GM19395 (cell line): Measurements from ENCODE around the gene SHB.

Experiments used
- ATAC-seq: cut with Tn5 transposase; IDR thresholded peaks from one replicate; pipeline ENCODE4 v1.9.1; 2021; ENCODE audit warnings: mild to moderate bottlenecking, moderate library complexity; ENCODE audit not compliant: unreplicated experiment

SHB gene

GRCh38 chr9:37956423-37956820 lies 112.6 kb downstream of the SHB start:
- ATAC-seq, result no peak

GRCh38 chr9:37955781-37956422 lies 113.1 kb downstream of the SHB start:
- ATAC-seq, result no peak

GRCh38 chr9:37954581-37954981 lies 114.4 kb downstream of the SHB start:
- ATAC-seq, result peak; percentile 60

GRCh38 chr9:37953775-37954437 lies 115.1 kb downstream of the SHB start:
- peak; percentile 86 for ATAC-seq

GRCh38 chr9:37953206-37953774 lies 115.7 kb downstream of the SHB start:
- no peak for ATAC-seq

GRCh38 chr9:37952731-37953130 lies 116.3 kb downstream of the SHB start:
- ATAC-seq, result no peak

GRCh38 chr9:37951671-37952449 lies 117.2 kb downstream of the SHB start:
- no peak for ATAC-seq

GRCh38 chr9:37950561-37950960 lies 118.5 kb downstream of the SHB start:
- ATAC-seq, result no peak

GRCh38 chr9:37949576-37949975 lies 119.5 kb downstream of the SHB start:
- no peak for ATAC-seq

GRCh38 chr9:37948417-37948980 lies 120.5 kb downstream of the SHB start:
- no peak for ATAC-seq

GRCh38 chr9:37947977-37948376 lies 121.0 kb downstream of the SHB start:
- ATAC-seq, result no peak

GRCh38 chr9:37947471-37947870 lies 121.6 kb downstream of the SHB start:
- no peak for ATAC-seq

GRCh38 chr9:37946971-37947370 lies 122.1 kb downstream of the SHB start:
- no peak for ATAC-seq

GRCh38 chr9:37946041-37946440 lies 123.0 kb downstream of the SHB start:
- ATAC-seq, result no peak

GRCh38 chr9:37944671-37945481 lies 124.2 kb downstream of the SHB start:
- ATAC-seq, result no peak

- ATAC-seq, result no peak
Observed at GRCh38 chr9:37944266-37944650, 124.8 kb downstream of the SHB start.

GRCh38 chr9:37943345-37944265 lies 125.4 kb downstream of the SHB start:
- ATAC-seq, result no peak

- no peak for ATAC-seq
Observed at GRCh38 chr9:37942621-37943344, 126.2 kb downstream of the SHB start.

- ATAC-seq, result no peak
Observed at GRCh38 chr9:37941253-37941652, 127.8 kb downstream of the SHB start.
